Measurements from ENCODE around the gene EXOC6B. TPM values are rescaled to one million over a fixed set of nuclear protein-coding genes. Genes with fewer than 3 reads are reported as not detected.
"Not testable (repeated sequence)": the region's sequence is repeated elsewhere in the genome, so short reads cannot be mapped to it uniquely, and the experiment has no call there.

The EXOC6B gene
- polyA plus RNA-seq, 4 donors = 6.9 to 12.6 (median 8.5) TPM

DNA sequence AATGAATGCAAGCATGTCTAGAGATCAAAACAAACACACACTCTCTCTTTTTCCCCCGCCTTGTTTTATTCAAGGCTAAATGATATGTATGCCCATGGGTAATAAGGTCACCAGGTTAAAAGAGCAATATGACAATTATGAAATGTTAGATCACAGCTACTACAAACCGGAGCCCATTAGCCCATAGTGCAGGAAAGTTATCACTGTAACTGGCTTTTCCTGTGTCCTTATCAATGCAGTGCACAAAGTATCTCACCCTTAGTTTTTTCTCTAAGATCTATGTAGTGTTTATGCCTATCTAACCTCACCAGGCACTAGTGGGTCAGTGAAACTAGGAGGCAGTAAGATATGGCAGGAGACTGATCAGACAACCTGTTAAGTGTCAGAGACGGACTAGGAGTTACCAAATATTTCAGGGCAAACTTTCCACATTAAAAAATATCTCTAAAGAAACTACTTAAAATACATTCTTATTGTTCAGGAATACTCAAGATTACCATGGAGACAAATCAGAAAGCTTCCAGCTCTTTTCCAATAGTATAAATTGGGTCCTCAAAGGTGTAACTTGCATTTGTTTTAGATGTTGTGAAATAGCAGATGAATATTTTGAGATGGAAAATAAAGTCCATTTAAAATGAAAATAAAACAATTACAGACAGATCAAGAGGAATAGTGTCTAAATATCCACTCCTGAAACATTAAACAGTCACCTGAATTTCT is 282.2 kb downstream of the EXOC6B start:
- Histone ChIP-seq H3K4me1 (ENCODE audit: control insufficient read depth in 3 of 3, insufficient read depth in 2 of 3, low read depth in 1 of 3, low read length in 2 of 3) (peaks cover 0 to 5% (median 0%) of the 10 kb centered on the region in 3 donors), H3K9me3 (ENCODE audit: control insufficient read depth in 2 of 2, insufficient read depth in 1 of 2, low read depth in 1 of 2, low read length in 1 of 2) (no peaks in the 10 kb centered on the region), H3K4me3 (ENCODE audit: low read depth in 1 of 3, low read length in 3 of 3) (no peak overlapping the region), H3K36me3 (ENCODE audit: control insufficient read depth in 3 of 3, insufficient read depth in 2 of 3, low read depth in 1 of 3, low read length in 3 of 3) (no peaks in the 10 kb centered on the region), H3K27ac (ENCODE audit: low read depth in 1 of 3, low read length in 2 of 3) (no peak overlapping the region), H3K27me3 (ENCODE audit: control insufficient read depth in 3 of 3, insufficient read depth in 3 of 3, low read length in 3 of 3) (no peaks in the 10 kb centered on the region)
- 32 to 57% (median 54%) methylated on average over 3 of the region's 3 CpGs for WGBS, 3 donors
- FAIRE-seq (no peak), DNase-seq (peak in 1 of 2 donors; percentile 29)

DNA sequence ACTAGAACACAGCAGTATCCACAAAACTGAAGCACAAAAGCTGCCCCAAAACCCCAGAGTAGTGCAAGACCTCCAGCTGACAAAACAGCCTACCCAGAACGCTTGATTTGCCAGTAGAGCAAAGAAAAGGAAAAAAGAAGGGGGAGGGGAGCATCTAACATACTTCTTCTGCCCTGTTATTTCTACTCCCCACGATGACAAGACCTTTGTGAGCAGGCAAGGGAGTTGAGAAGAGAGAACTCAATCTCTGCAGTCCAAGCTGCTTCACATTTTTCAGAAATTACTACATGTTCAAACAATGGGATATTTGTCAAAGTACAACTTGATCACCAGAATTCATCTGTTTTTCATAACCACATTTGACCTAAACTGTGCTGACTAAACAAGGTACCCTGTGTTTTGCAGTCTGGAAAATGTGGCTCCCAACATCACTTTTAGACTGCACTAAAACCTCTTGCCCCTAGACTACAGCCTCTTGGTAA is 286.7 kb downstream of the EXOC6B start:
- Histone ChIP-seq H3K27ac (ENCODE audit: low read depth in 1 of 3, low read length in 2 of 3) (no peak overlapping the region), H3K9me3 (ENCODE audit: control insufficient read depth in 2 of 2, insufficient read depth in 1 of 2, low read depth in 1 of 2, low read length in 1 of 2) (no peaks in the 10 kb centered on the region), H3K4me1 (ENCODE audit: control insufficient read depth in 3 of 3, insufficient read depth in 2 of 3, low read depth in 1 of 3, low read length in 2 of 3) (peaks cover 0 to 5% (median 0%) of the 10 kb centered on the region in 3 donors), H3K27me3 (ENCODE audit: control insufficient read depth in 3 of 3, insufficient read depth in 3 of 3, low read length in 3 of 3) (no peaks in the 10 kb centered on the region), H3K4me3 (ENCODE audit: low read depth in 1 of 3, low read length in 3 of 3) (no peak overlapping the region), H3K36me3 (ENCODE audit: control insufficient read depth in 3 of 3, insufficient read depth in 2 of 3, low read depth in 1 of 3, low read length in 3 of 3) (no peaks in the 10 kb centered on the region)
- WGBS, 3 donors = 63 to 74% (median 65%) methylated on average over 2 of the region's 2 CpGs
- FAIRE-seq = no peak
- no peak for DNase-seq

DNA sequence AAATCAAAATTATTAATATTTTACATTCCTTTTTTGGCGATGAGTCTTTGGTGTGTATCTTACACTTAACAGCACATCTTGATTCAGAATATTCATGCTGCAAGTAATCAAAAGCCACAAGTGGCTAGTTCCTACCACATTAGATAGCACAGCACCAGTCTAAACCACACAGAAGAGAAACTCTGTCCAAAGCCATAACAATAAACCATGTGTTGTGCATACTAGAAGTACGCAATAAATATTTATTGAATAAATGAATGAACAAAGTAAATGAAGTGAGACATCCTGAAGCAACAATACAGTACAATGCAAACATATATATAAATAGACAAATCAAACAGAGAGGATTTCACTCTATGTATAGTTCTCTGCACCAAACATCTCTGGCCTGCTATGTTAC is 287.3 kb downstream of the EXOC6B start:
- FAIRE-seq (no peak), DNase-seq (no peak)
- 90 to 96% (median 93%) methylated on average over 2 of the region's 2 CpGs for WGBS, 3 donors
- Histone ChIP-seq H3K27ac (ENCODE audit: low read depth in 1 of 3, low read length in 2 of 3) (no peak overlapping the region), H3K9me3 (ENCODE audit: control insufficient read depth in 2 of 2, insufficient read depth in 1 of 2, low read depth in 1 of 2, low read length in 1 of 2) (no peaks in the 10 kb centered on the region), H3K4me1 (ENCODE audit: control insufficient read depth in 3 of 3, insufficient read depth in 2 of 3, low read depth in 1 of 3, low read length in 2 of 3) (peaks cover 0 to 2% (median 0%) of the 10 kb centered on the region in 3 donors), H3K27me3 (ENCODE audit: control insufficient read depth in 3 of 3, insufficient read depth in 3 of 3, low read length in 3 of 3) (no peaks in the 10 kb centered on the region), H3K4me3 (ENCODE audit: low read depth in 1 of 3, low read length in 3 of 3) (no peak overlapping the region), H3K36me3 (ENCODE audit: control insufficient read depth in 3 of 3, insufficient read depth in 2 of 3, low read depth in 1 of 3, low read length in 3 of 3) (no peaks in the 10 kb centered on the region)

DNA sequence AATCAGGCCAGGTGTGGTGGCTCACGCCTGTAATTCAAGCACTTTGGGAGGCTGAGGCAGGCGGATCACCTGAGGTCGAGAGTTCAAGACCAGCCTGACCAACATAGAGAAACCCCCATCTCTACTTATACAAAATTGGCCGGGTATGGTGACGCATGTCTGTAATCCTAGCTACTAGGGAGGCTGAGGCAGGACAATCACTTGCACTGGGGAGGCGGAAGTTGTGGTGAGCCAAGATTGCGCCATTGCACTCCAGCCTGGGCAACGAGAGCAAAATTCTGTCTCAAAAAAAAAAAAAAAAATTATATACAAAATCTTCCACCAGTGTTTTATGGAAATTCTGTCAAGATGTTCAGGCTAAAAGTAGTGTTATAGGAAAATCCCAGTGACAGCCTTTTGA is 290.2 kb downstream of the EXOC6B start:
- not testable (repeated sequence) for DNase-seq; H3K27me3 ChIP-seq (ENCODE audit: control insufficient read depth in 3 of 3, insufficient read depth in 3 of 3, low read length in 3 of 3); FAIRE-seq; H3K27ac ChIP-seq (ENCODE audit: low read depth in 1 of 3, low read length in 2 of 3); H3K9me3 ChIP-seq (ENCODE audit: control insufficient read depth in 2 of 2, insufficient read depth in 1 of 2, low read depth in 1 of 2, low read length in 1 of 2); H3K4me1 ChIP-seq (ENCODE audit: control insufficient read depth in 3 of 3, insufficient read depth in 2 of 3, low read depth in 1 of 3, low read length in 2 of 3); H3K36me3 ChIP-seq (ENCODE audit: control insufficient read depth in 3 of 3, insufficient read depth in 2 of 3, low read depth in 1 of 3, low read length in 3 of 3); H3K4me3 ChIP-seq (ENCODE audit: low read depth in 1 of 3, low read length in 3 of 3)
- WGBS, 3 donors = 92 to 95% (median 95%) methylated on average over 8 of the region's 8 CpGs

DNA sequence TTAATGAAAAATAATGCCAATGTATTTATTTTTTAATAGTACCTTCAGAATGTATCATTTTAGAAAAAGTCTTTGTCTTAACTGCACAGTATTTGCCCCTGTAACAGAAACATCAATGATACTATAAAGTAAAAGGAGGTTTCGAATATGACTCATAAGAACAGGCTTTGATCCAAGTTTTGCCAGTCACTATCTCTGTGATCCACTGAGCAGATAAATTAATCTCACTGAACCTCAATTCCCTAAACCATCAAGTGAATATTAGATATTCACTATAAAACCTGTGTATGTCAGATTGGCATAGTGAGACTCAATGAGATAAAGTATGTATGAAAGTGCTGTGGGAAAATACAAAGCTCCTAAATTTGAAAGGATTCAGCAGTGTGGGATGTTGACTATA is 292.1 kb downstream of the EXOC6B start:
- Histone ChIP-seq H3K9me3 (ENCODE audit: control insufficient read depth in 2 of 2, insufficient read depth in 1 of 2, low read depth in 1 of 2, low read length in 1 of 2) (no peaks in the 10 kb centered on the region), H3K27ac (ENCODE audit: low read depth in 1 of 3, low read length in 2 of 3) (no peak overlapping the region), H3K4me1 (ENCODE audit: control insufficient read depth in 3 of 3, insufficient read depth in 2 of 3, low read depth in 1 of 3, low read length in 2 of 3) (no peaks in the 10 kb centered on the region), H3K36me3 (ENCODE audit: control insufficient read depth in 3 of 3, insufficient read depth in 2 of 3, low read depth in 1 of 3, low read length in 3 of 3) (no peaks in the 10 kb centered on the region), H3K4me3 (ENCODE audit: low read depth in 1 of 3, low read length in 3 of 3) (no peak overlapping the region), H3K27me3 (ENCODE audit: control insufficient read depth in 3 of 3, insufficient read depth in 3 of 3, low read length in 3 of 3) (no peaks in the 10 kb centered on the region)
- 19 to 56% (median 32%) methylated on average over 1 of the region's 1 CpG for WGBS, 3 donors
- FAIRE-seq (no peak), DNase-seq (peak in 1 of 2 donors; percentile 23)

DNA sequence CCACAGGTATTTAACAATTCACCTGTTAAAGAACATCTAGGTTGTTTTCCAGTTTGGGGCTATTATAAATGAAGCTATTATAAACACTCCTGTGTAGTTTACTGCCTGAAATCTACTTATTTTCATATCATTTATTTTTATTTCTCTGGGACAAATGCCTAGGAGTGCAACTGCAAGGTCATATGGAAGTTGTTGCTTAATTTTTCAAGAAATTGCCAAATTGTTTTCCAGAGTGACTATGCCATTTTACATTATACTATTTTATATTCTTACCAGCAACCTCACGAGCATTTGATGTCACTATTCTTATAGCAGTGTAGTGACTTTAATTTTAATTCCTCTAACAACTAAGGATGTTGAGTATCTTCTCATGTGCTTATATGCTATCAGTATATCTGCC is 298.4 kb downstream of the EXOC6B start:
- no peaks in the 10 kb centered on the region for H3K9me3 ChIP-seq (ENCODE audit: control insufficient read depth in 2 of 2, insufficient read depth in 1 of 2, low read depth in 1 of 2, low read length in 1 of 2)
- FAIRE-seq (no peak), DNase-seq (no peak)
- no peak overlapping the region for H3K4me3 ChIP-seq (ENCODE audit: low read depth in 1 of 3, low read length in 3 of 3)
- no peaks in the 10 kb centered on the region for H3K4me1 ChIP-seq (ENCODE audit: control insufficient read depth in 3 of 3, insufficient read depth in 2 of 3, low read depth in 1 of 3, low read length in 2 of 3)
- H3K36me3 ChIP-seq (ENCODE audit: control insufficient read depth in 3 of 3, insufficient read depth in 2 of 3, low read depth in 1 of 3, low read length in 3 of 3) = no peaks in the 10 kb centered on the region
- no peaks in the 10 kb centered on the region for H3K27me3 ChIP-seq (ENCODE audit: control insufficient read depth in 3 of 3, insufficient read depth in 3 of 3, low read length in 3 of 3)
- H3K27ac ChIP-seq (ENCODE audit: low read depth in 1 of 3, low read length in 2 of 3) = no peak overlapping the region
- 41 to 92% (median 83%) methylated on average over 1 of the region's 1 CpG for WGBS, 3 donors

DNA sequence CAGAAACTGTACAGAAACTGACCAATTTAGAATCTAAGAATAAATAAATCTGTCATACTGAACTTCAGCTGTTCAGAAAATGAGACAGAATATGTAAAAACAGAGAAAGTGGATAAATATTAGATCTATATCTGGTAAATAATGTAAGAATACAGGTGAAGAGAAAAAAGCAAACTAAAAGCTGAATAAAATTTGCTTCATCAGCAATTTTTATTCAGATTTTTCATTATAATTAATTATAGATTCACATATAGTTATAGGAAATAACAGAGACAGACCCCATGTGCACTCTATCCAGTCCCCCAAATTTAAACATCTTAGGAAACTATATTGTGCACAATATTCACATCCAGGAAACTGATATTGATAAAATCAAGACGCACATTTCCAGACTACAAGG is 299.2 kb downstream of the EXOC6B start:
- no peak for DNase-seq
- H3K36me3 ChIP-seq (ENCODE audit: control insufficient read depth in 3 of 3, insufficient read depth in 2 of 3, low read depth in 1 of 3, low read length in 3 of 3) = no peaks in the 10 kb centered on the region
- FAIRE-seq = no peak
- H3K27ac ChIP-seq (ENCODE audit: low read depth in 1 of 3, low read length in 2 of 3) = no peak overlapping the region
- no peak overlapping the region for H3K4me3 ChIP-seq (ENCODE audit: low read depth in 1 of 3, low read length in 3 of 3)
- H3K9me3 ChIP-seq (ENCODE audit: control insufficient read depth in 2 of 2, insufficient read depth in 1 of 2, low read depth in 1 of 2, low read length in 1 of 2) = no peaks in the 10 kb centered on the region
- no peaks in the 10 kb centered on the region for H3K4me1 ChIP-seq (ENCODE audit: control insufficient read depth in 3 of 3, insufficient read depth in 2 of 3, low read depth in 1 of 3, low read length in 2 of 3)
- no peaks in the 10 kb centered on the region for H3K27me3 ChIP-seq (ENCODE audit: control insufficient read depth in 3 of 3, insufficient read depth in 3 of 3, low read length in 3 of 3)
- 93 to 97% (median 96%) methylated on average over 1 of the region's 1 CpG for WGBS, 3 donors

DNA sequence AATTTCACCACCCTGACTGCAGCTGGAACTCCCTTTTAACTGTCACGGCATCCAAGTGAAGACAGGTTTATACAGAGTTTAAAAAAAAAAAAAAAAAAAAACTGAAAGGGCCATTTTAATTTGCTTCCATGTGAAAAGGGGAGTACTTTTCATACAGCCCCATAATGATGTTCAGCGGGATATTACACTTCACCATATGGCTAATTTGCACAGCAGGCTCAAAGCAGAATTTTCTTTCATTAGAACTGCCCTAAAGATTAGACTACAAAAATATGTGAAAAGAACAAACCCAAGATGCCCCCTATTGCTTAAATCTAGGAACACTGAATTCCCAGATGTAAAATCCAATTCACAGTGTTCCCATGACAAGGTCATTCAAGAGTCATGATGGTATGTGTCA is 301.8 kb downstream of the EXOC6B start:
- H3K27ac ChIP-seq (ENCODE audit: low read depth in 1 of 3, low read length in 2 of 3) = no peak overlapping the region
- 87 to 93% (median 88%) methylated on average over 2 of the region's 2 CpGs for WGBS, 3 donors
- H3K4me3 ChIP-seq (ENCODE audit: low read depth in 1 of 3, low read length in 3 of 3) = no peak overlapping the region
- H3K27me3 ChIP-seq (ENCODE audit: control insufficient read depth in 3 of 3, insufficient read depth in 3 of 3, low read length in 3 of 3) = no peaks in the 10 kb centered on the region
- DNase-seq = no peak
- no peaks in the 10 kb centered on the region for H3K9me3 ChIP-seq (ENCODE audit: control insufficient read depth in 2 of 2, insufficient read depth in 1 of 2, low read depth in 1 of 2, low read length in 1 of 2)
- no peaks in the 10 kb centered on the region for H3K36me3 ChIP-seq (ENCODE audit: control insufficient read depth in 3 of 3, insufficient read depth in 2 of 3, low read depth in 1 of 3, low read length in 3 of 3)
- no peak for FAIRE-seq
- H3K4me1 ChIP-seq (ENCODE audit: control insufficient read depth in 3 of 3, insufficient read depth in 2 of 3, low read depth in 1 of 3, low read length in 2 of 3) = no peaks in the 10 kb centered on the region

DNA sequence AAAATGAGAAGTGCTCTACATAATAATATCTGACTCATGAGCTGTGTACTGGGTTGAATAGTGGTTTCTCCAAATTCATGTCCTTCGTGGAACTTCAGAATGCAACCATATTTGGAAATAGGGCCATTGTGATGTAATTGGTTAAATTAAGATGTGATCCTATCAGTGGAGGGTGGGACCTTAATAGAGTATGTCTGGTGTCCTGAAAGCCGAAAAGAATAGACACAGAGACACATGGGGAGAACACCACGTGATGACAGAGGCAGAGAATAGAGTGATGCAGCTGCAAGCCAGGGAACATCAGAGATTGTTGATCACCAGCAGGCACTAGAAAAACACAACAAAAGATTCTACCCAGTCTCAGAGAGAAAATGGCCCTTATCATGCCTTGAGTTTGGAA is 310.1 kb downstream of the EXOC6B start:
- DNase-seq = no peak
- H3K36me3 ChIP-seq (ENCODE audit: control insufficient read depth in 3 of 3, insufficient read depth in 2 of 3, low read depth in 1 of 3, low read length in 3 of 3) = no peaks in the 10 kb centered on the region
- 90 to 95% (median 93%) methylated on average over 3 of the region's 3 CpGs for WGBS, 3 donors
- no peak overlapping the region for H3K4me3 ChIP-seq (ENCODE audit: low read depth in 1 of 3, low read length in 3 of 3)
- no peaks in the 10 kb centered on the region for H3K4me1 ChIP-seq (ENCODE audit: control insufficient read depth in 3 of 3, insufficient read depth in 2 of 3, low read depth in 1 of 3, low read length in 2 of 3)
- no peak overlapping the region for H3K27ac ChIP-seq (ENCODE audit: low read depth in 1 of 3, low read length in 2 of 3)
- no peaks in the 10 kb centered on the region for H3K9me3 ChIP-seq (ENCODE audit: control insufficient read depth in 2 of 2, insufficient read depth in 1 of 2, low read depth in 1 of 2, low read length in 1 of 2)
- H3K27me3 ChIP-seq (ENCODE audit: control insufficient read depth in 3 of 3, insufficient read depth in 3 of 3, low read length in 3 of 3) = no peaks in the 10 kb centered on the region
- no peak for FAIRE-seq
